GM18499 (cell line): ENCODE results near the gene P3R3URF.

ENCODE experiments used
- ATAC-seq: cut with Tn5 transposase; IDR thresholded peaks from one replicate; pipeline ENCODE4 v1.9.1; 2021; ENCODE audit warnings: moderate number of reproducible peaks; ENCODE audit not compliant: insufficient read depth, unreplicated experiment

The P3R3URF gene

DNA sequence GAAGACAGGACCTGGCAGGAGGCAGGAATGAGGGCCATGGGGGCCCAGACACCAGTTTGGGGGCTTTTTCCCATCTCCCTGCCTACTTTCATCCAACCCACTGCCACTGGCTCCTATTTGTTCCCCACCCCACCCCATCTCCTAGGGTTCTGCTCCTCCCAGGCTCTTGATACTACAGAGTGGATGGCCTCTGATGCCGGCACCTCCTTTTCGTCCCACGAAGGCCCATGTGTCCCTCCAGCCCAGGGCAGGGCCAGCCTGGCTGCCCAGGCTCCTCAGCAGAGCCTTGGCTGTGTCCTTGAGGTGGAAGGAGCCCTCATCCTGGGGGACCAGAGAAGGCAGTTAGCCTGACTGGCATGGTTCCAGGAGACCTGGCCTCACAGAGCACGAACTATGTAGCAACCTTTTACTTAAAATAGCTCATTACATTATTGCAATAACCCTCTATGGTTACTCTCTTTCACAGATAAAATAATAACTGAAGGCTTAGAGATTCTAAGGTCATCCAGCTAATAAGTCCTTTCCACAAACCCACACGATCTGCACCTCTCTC lies 18.4 kb upstream of the P3R3URF start:
- ATAC-seq = no peak

DNA sequence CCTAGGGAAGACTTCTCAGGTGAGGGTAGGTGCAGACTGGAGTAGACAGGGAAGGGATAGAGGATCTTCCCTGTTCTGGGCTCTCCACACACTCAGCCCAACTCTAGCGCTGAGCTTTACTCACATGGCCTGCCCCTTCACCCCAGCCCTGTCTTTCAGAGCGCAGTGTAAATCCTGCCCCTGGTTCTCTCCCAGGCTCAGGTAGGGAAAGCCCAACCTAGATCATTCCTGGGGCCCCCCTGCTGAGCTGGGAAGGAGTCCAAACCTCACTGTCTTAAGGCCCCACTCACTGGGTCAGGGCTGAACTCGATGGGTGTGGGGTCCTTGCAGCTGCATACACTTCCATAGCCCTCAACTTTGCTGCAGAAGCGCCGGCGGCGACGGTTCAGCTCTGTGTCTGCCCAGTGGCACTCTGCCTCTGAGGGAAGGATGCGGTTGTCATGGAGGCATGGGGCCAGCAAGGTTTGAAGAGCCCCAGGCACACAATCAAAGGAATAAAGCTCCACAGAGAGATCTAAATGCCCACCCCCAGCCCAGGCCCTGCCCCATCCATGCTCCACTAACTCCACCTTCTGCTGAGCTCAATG lies 17.8 kb upstream of the P3R3URF start:
- ATAC-seq = no peak

DNA sequence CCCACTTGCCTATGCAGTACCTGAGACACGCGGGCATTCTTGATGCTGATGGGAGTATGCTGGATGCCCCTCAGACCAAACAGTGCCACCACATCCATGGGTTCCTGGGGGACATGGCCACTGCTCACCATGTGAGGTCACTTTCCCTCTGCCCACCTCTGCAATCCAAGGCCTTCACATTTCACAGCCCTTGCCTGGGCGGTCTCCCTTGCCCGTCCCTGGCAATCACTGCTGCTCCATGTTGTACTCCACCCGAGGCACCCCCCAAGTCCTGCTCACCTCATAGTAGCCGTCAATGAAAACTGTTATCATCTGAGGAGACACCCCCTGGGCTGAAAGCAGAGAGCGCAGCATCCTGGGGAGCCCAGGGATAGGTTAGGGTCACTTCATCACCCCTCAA lies 17.0 kb upstream of the P3R3URF start:
- no peak for ATAC-seq

DNA sequence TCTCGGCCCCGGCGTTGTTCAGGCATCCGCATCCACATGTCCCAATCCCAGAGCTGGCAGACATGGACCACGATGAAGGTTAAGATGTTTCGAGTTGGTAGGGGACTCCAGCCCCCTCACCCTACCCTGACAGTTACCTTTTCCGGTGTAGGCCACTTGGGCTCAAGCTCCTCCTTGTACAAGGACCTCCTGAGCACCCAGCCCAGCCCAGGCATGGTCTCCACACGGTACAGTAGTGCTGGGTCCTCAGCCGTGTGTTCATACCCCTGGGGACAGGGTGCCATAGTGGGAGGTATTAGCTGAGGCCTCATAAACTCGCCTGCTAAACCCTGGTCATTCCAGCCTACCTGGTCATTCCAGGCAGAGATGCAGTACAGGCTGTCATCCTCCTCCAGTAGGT lies 15.9 kb upstream of the P3R3URF start:
- ATAC-seq = no peak

DNA sequence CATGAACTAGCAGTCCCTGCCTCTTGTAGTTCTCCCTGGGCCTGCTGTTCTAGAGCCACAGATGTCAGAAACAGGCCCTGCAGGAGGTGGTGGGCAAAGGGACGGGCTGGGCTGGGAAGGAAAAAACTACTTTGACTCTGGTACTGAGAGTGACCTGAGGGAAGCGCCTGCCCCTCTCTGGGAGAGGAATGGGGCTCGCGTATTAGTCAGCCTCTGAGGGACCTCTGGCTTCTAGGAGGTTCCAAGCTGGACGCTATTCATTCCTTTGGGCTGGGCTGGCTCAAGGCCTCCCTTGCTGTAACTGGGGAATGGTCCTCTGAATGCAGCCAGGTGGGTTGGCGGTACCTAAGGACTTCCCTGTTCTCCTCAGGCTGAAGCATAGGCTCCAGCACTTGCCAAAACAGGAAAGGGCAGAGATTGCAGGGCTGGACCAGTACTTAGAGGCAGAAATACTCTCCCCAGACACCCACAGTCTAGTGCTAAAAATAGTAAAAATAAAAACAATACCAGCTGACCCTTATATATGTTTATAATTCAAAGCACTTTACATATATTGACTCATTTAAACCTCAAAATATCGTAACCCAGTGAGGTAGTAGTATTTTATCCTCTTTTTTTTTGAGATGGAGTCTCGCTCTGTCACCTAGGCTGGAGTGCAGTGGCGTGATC lies 14.9 kb upstream of the P3R3URF start:
- no peak for ATAC-seq

DNA sequence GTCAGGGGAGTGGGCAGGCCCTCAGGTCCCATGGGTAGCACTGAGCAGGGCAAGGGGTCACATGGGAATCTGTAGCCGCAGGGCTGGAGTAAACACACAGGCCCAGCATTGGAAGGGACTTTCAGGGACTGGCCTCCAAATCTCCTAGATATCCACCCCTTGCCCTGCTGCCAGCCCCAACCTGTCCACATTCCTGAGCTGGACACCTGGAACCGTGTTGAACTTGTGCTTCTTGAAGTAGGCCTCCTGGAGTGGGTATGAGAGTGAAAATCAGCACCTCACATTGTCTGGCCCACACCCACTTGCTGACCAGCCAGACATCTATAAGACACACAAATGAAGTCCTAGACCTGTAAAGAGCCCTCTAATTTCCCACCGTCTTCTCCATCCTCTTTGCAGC lies 14.3 kb upstream of the P3R3URF start:
- no peak for ATAC-seq

DNA sequence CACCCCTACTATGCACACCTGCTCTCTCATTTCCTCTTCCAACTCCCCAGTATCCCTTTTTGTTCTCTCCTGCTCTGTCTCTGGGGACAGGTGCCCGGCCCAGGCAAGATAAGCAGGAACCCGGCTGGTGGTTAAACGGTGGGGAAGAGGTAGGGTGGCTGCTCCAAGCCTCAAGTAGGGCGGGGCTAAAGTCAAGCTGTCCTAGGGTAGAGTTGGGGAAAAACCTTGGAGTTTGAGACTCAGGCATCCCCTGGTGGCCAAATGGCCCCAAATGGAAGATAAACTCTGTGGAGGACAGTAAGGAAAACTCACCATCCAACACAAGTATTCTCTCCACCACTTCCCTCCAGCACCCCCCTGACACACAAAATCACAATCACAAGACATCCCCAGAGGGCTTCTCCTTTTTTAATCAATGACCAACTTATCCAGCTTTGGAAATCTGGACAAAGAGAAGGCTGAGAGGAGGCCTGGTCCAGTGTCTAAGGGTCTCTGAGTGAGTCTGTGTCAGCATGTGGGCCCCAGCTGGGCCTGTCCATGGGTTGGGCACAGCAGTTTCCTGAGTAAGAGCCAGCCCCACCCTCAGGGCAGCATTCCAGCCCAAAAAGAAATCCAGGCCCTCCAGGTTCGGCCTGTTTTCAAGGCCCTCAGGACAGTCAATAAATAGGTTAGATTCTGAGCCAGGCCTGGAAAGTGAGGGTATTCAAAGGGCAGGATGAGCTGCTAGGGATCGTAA lies 12.2 kb upstream of the P3R3URF start:
- ATAC-seq = no peak

DNA sequence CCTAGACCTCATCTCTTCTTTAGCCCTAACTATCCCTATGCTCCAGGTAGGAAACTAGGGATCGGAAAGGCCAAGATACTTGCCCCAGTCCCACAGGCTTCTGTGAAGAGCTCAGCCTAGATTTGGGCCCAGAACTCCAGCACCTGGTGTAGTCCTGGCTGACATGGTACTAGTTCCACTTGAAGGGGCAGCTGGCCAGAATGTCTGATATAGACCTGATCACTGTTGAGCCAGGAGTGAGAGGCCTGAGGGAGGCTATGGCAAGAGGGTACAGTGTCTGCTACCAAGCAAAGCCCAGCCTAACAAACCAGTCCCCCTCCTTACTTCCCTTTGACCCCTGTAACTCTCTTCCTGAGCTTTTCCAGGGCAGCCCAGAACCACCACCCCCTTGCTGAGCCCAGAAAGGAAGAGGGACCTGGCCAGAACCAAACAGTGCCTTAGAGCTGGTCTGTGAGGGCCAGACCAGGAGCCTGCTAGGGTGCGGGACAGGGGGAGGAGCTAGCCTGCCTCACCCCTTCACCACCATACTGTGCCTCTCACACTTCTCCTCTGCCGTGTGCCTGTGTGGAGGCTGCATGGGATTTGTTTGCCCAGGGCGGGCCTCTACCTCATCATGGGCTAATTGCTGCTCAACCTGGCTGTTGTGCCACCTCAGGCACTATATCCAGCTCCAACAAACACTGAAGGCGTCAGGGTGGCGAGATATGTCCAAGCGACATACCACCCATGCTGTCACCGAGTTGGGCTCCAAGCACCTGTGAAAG lies 11.0 kb upstream of the P3R3URF start:
- ATAC-seq = no peak

DNA sequence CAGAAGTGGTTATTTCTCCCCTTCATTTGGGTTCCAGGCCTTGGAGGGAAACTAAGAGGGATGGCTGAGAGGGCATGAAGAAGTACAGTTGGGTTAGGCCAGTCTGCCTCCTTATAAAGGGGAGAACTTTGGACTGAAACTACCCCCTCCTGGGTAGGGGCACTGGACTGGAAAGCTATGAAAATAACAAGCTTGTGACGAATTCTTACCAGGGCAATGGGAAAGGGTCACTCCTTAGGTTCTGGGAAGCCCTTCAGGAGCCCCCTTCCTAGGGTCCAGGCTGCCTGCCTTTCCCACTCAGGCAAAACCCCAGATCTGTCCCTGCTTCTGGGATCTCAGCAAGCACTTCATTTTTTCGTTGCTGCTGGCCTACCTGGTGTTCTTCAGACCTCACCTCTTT lies 9.8 kb upstream of the P3R3URF start:
- ATAC-seq = no peak

DNA sequence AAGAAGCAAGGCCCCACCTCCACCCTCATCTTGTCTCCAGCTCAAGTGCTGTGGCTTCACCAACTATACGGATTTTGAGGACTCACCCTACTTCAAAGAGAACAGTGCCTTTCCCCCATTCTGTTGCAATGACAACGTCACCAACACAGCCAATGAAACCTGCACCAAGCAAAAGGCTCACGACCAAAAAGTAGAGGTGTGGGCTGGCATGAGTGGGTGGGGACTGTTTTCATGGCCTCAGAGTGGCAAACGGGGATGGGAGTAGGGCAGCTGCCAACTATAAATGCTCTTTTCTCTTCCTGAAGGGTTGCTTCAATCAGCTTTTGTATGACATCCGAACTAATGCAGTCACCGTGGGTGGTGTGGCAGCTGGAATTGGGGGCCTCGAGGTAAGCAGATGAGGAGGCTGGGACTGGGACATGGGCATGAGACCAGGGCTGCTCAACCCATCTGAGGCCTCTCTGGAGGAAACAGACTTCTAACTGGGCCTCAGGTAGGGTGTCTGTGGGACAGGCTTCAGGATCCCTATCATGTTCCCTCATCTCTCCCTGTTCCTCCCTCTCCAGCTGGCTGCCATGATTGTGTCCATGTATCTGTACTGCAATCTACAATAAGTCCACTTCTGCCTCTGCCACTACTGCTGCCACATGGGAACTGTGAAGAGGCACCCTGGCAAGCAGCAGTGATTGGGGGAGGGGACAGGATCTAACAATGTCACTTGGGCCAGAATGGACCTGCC lies 8.8 kb upstream of the P3R3URF start:
- no peak for ATAC-seq

DNA sequence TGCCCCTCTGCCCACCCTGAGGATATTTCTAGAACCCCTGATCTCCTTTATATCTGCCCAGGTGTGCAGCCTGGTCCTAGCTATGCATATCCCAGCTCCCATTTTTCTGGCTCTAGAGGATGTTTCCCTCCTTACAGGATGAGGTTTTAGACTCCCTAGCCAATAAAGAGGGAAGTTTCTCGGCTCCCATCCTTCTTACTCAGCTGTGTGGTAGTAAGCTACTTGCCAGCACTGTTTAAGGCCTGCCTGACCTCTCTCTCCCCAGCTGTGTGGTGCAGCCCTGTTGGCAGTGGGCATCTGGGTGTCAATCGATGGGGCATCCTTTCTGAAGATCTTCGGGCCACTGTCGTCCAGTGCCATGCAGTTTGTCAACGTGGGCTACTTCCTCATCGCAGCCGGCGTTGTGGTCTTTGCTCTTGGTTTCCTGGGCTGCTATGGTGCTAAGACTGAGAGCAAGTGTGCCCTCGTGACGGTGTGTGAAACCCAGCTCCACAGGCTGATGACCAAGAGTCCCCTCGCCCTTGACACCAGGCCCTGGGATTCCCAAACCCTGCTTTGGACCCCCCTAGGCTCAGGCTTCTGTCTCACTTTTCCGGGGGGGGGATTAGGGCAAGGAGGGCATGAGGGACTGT lies 7.8 kb upstream of the P3R3URF start:
- ATAC-seq = no peak

DNA sequence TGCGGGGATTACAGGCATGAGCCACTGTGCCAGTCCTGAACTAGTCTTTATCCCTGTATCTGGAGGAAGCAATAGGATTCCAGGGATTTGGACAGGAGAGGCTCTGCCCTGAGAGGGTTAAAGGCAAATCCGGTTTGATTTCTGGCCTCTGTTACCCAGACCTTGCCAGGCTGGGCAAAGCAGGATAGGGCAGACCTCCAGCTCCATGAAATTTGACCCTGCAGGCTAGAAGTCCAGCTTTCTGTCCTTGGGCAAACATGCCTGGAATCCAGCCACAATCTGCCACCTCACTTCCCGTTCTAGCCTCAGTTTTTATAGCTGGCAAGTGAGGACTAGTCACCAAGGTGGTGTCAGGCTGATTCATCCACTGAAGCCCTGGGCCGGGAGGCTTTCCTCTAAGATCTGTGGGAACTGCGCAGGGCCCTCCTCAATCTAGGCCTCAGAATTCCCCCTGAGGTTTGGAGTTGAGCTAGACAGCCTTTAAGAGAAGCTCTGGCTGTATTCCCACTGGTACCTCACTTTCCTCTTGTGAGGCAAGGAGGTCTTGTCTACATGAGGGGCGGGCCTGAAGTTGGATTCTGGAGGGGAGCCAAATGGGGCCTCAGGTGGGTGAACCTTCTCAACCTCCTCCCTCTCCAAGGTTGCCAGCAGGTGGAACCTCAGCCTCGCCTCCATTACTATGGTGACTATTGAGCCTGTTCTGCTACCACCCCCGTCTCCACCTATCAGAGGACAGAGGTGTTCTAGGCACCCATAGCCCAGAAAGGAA lies 7.0 kb upstream of the P3R3URF start:
- no peak for ATAC-seq

DNA sequence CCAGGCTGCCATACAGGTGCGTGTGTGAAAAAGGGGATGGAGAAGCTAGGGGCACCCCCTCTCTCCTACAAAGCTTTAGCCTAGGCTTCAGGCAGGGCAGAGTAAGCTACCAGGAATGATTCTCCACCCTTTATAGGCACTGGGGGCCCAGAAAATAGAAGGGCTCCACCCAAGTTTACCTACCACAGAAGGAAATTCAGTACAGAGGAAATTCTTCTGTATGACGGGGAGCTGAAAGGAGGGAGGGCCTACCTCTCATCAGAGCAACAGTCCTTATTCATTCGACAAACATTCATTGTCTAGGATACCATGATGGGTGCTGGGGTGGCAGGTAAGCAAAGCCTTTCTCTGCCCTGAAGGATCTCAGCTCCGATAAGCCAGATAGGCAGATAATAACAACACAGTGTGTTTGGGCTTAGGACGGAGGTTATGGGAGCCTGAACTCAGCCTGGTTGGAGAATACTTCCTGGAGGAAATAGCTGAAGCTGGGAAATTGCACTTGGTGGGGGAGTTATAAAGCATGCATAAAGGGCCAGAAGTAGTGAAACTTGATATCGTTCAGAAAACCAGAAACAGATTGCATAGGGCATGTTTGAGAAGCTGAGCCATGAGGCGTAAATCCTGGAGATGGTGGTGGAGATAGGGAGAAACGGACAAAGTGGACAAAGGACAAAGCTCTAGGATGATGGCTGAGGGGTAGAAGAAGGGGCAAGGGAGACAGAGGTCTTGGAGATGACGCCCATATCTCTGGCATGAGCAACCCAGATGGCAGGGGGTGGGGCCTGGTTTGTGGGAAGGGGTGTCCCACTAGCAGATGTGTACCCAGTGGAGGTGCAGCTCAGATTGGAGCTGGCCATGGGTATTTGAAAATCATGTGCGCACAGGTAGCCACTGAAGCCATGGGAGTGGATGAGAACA lies 5.3 kb upstream of the P3R3URF start:
- no peak for ATAC-seq

DNA sequence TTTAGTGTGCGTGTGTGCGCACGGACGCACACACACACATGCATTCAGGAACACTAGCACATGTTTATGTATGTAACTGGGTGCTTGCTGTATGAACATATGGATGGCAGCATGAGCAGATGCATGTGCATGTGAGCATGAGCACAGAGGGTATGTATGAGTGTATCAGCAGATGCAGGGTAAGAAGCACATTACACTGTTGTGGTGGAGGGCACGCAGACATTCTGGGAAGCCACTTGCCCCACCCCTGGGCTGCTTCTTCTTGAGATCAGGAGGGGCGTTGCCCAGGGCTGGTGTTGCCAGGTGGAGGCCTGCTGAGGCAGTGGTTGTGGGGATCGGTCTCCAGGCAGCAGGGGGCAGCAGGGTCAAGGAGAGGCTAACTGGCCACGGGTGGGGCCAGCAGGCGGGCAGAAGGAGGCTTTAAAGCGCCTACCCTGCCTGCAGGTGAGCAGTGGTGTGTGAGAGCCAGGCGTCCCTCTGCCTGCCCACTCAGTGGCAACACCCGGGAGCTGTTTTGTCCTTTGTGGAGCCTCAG lies 3.9 kb upstream of the P3R3URF start:
- ATAC-seq = no peak

DNA sequence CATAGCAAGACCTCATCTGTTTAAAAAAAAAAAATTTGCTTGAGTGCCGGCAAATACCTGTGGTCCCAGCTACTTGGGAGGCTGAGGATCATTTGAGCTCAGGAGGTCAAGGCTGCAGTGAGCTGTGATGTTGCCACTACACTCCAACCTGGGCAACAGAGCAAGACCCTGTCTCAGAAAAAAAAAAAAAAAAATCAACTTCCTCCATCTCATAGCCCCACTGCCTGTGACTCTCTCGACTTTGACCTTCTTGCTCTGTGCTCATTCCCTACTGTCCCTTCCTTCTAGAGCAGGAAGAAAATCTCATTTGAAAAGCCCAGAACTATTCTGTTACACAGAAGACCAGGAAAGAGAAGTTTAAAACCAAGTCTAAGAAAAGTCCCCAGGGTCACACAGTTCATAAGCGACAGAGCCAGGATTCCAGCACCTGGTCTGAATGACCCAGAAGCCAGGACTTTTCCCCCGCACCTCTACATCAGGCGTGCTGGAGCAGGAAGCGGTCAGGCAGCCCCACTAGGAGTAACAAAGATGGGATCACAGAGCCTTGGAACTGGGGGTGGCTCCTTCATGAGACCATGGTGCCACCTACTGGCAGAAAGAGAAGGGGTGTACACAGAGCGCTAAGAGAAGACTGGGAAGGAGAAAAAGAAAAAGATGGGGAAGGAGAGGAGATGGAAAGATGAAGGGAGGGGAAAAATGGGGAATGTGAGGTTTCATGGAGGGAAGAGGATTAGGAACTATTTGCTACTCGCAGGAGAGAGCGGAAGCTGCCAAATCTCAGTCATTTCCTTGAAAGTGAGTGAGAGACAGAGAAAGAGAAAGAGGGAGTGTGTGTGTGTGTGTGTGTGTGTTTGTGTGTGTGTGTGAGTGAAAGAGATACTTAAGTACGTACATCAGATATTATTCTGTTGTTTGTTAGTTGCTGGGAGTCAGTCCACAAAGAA lies 3.1 kb upstream of the P3R3URF start:
- ATAC-seq = no peak

DNA sequence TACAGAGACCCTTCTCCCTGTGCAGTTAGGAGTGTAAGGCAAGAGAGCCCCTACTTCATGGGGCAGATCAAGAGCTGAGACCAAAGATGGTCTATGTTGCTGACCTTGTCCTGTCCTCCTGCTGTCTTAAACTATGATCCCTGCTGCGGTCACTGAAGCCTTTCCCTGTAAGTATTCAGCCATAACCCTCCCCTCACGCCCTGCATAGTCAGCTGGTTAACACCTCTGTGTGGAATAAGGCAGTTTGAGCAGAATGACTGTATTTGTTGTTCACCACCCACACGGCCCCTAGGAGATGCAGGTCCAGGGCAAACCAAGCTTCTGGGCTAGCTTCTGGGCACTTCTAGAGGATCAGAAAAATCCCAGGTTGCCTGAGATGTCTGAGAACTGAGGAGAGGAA lies 1.0 kb downstream of the P3R3URF start:
- ATAC-seq = no peak
